Measurements from ENCODE around the gene LCT.
A peak's percentile ranks its signal among the peaks of the same experiment; 100 is the strongest.

The LCT gene

DNA sequence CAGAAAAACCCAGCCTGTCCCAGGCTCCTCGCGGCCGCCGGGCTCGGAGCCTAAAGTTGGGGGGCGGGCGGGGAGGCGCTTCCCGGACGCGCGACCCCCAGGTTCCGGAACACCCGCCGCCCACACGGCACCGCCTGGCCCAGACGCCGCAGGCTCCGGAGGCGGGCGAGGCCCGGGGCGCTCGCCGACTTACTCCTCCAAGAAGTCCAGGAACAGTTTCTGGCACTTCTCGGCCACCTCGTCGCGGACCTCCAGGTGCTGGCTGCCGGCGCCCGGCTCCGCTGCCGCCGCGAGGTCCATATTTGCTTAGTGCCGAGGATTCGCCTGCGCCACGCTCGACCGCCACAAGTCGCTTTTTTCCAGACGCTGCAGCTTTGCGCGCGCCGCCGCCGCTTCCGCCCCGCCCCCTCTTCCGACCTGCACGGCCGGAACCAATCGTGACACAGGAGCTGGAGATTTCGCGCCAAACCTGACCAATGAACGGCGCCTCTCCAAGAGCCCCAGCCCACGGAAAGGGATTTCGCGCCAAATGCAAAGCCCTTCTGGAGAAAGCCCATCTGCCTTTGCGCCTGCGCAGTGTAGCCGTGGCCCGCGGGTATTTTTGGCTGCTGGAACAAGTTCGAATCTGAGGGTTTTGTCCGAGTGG lies 39.2 kb upstream of the LCT start, which contains the start of gene MCM6 (continued):
- no peak for TF ChIP-seq MYNN (tag by site-specific recombination; IDR thresholded peaks at IDR 0.05; ENCODE audit: borderline replicate concordance)
- peak; percentile 95 for TF ChIP-seq SP2 (tag by site-specific recombination; IDR thresholded peaks at IDR 0.05)
- peak; percentile 63 for TF ChIP-seq ZXDB (tag by site-specific recombination; IDR thresholded peaks at IDR 0.05)
- no peak for TF ChIP-seq ZNF670 (tag by site-specific recombination; IDR thresholded peaks at IDR 0.05; ENCODE audit: low read depth)
- TF ChIP-seq ZNF555 (tag by site-specific recombination; conservative IDR thresholded peaks at IDR 0.05), result no peak
- TF ChIP-seq, protein P1, sequence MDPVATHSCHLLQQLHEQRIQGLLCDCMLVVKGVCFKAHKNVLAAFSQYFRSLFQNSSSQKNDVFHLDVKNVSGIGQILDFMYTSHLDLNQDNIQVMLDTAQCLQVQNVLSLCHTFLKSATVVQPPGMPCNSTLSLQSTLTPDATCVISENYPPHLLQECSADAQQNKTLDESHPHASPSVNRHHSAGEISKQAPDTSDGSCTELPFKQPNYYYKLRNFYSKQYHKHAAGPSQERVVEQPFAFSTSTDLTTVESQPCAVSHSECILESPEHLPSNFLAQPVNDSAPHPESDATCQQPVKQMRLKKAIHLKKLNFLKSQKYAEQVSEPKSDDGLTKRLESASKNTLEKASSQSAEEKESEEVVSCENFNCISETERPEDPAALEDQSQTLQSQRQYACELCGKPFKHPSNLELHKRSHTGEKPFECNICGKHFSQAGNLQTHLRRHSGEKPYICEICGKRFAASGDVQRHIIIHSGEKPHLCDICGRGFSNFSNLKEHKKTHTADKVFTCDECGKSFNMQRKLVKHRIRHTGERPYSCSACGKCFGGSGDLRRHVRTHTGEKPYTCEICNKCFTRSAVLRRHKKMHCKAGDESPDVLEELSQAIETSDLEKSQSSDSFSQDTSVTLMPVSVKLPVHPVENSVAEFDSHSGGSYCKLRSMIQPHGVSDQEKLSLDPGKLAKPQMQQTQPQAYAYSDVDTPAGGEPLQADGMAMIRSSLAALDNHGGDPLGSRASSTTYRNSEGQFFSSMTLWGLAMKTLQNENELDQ (tag by site-specific recombination; IDR thresholded peaks at IDR 0.05; ENCODE audit: low read depth), result no peak
- no peak for TF ChIP-seq ZBTB48 (tag by site-specific recombination; IDR thresholded peaks at IDR 0.05)
- TF ChIP-seq ZNF514 (tag by site-specific recombination; IDR thresholded peaks at IDR 0.05), result no peak
- no peak for TF ChIP-seq PATZ1 (tag by site-specific recombination; IDR thresholded peaks at IDR 0.05)
- TF ChIP-seq ZNF133 (tag by site-specific recombination; IDR thresholded peaks at IDR 0.05), result no peak
- TF ChIP-seq KLF1 (tag by site-specific recombination; IDR thresholded peaks at IDR 0.05), result no peak
- TF ChIP-seq ZNF561 (tag by site-specific recombination; IDR thresholded peaks at IDR 0.05; ENCODE audit: borderline replicate concordance), result no peak
- no peak for TF ChIP-seq ZSCAN18 (tag by site-specific recombination; IDR thresholded peaks at IDR 0.05)
- no peak for TF ChIP-seq ZNF404 (tag by site-specific recombination; IDR thresholded peaks at IDR 0.05)
- TF ChIP-seq BCL11B (tag by site-specific recombination; IDR thresholded peaks at IDR 0.05; ENCODE audit: low read depth), result no peak
- TF ChIP-seq ZNF473 (tag by site-specific recombination; IDR thresholded peaks at IDR 0.05), result no peak
- TF ChIP-seq GLI4 (tag by site-specific recombination; IDR thresholded peaks at IDR 0.05), result no peak
- no peak for TF ChIP-seq ZNF274 (IDR thresholded peaks at IDR 0.05; ENCODE audit: low read length)
- no peak for TF ChIP-seq ZNF274 (tag by site-specific recombination; IDR thresholded peaks at IDR 0.05; ENCODE audit: borderline replicate concordance)
- TF ChIP-seq, protein P2, sequence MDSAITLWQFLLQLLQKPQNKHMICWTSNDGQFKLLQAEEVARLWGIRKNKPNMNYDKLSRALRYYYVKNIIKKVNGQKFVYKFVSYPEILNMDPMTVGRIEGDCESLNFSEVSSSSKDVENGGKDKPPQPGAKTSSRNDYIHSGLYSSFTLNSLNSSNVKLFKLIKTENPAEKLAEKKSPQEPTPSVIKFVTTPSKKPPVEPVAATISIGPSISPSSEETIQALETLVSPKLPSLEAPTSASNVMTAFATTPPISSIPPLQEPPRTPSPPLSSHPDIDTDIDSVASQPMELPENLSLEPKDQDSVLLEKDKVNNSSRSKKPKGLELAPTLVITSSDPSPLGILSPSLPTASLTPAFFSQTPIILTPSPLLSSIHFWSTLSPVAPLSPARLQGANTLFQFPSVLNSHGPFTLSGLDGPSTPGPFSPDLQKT (IDR thresholded peaks at IDR 0.05; ENCODE audit: borderline replicate concordance, low read depth, low read length), result no peak; the same call in 1 of the 2 replicates
- TF ChIP-seq ZNF518A (tag by site-specific recombination; conservative IDR thresholded peaks at IDR 0.05; ENCODE audit: low read depth), result no peak
- TF ChIP-seq ZFP37 (tag by site-specific recombination; IDR thresholded peaks at IDR 0.05), result no peak
- no peak for TF ChIP-seq TSHZ1 (tag by site-specific recombination; IDR thresholded peaks at IDR 0.05; ENCODE audit: borderline replicate concordance)
- TF ChIP-seq YY2 (tag by site-specific recombination; IDR thresholded peaks at IDR 0.05), result no peak
- no peak for TF ChIP-seq ZBTB1 (tag by site-specific recombination; IDR thresholded peaks at IDR 0.05)
